NCI-H748 (cell line): Measurements from ENCODE around the gene SPANXN2.
A peak's percentile ranks its signal among the peaks of the same experiment; 100 is the strongest.
"Not testable (repeated sequence)": the region's sequence is repeated elsewhere in the genome, so short reads cannot be mapped to it uniquely, and the experiment has no call there.

ENCODE experiments used
- DNase-seq: peaks from one replicate; lab custom pipeline; 2025; ENCODE audit not compliant: unreplicated experiment; lab: John Stamatoyannopoulos, UW

The SPANXN2 gene

GRCh38 chrX:143720652-143721051 is at the start of gene SPANXN2:
Gene SPANXN2 (minus strand): TSS chrX:143720752. CDS start chrX:143720668, 84 bp downstream.
- not testable (repeated sequence) for DNase-seq

- DNase-seq: no peak
Measured at GRCh38 chrX:143768976-143769375, 48.4 kb upstream of the SPANXN2 start.

GRCh38 chrX:143767789-143768188 is 47.2 kb upstream of the SPANXN2 start:
- DNase-seq: not testable (repeated sequence)

- DNase-seq: peak; percentile 10
Measured at GRCh38 chrX:143757887-143758286, 37.3 kb upstream of the SPANXN2 start.

- peak; percentile 74 for DNase-seq
Measured at GRCh38 chrX:143757375-143757774, 36.8 kb upstream of the SPANXN2 start.

- no peak for DNase-seq
Measured at GRCh38 chrX:143754183-143754582, 33.6 kb upstream of the SPANXN2 start.

- no peak for DNase-seq
Measured at GRCh38 chrX:143733866-143734265, 13.3 kb upstream of the SPANXN2 start.

GRCh38 chrX:143726296-143726695 is 5.7 kb upstream of the SPANXN2 start:
- no peak for DNase-seq

GRCh38 chrX:143701460-143701859 is 19.1 kb downstream of the SPANXN2 start:
- DNase-seq: no peak

GRCh38 chrX:143694885-143695284 is 25.7 kb downstream of the SPANXN2 start:
- no peak for DNase-seq

- peak; percentile 22 for DNase-seq
Measured at GRCh38 chrX:143683486-143683885, 37.1 kb downstream of the SPANXN2 start.

- DNase-seq: no peak
Measured at GRCh38 chrX:143674926-143675325, 45.6 kb downstream of the SPANXN2 start.

GRCh38 chrX:143669395-143669794 is 51.2 kb downstream of the SPANXN2 start:
- peak; percentile 73 for DNase-seq

- peak; percentile 37 for DNase-seq
Measured at GRCh38 chrX:143664302-143664701, 56.2 kb downstream of the SPANXN2 start.

GRCh38 chrX:143663755-143664154 is 56.8 kb downstream of the SPANXN2 start:
- no peak for DNase-seq
